Fibroblast of skin of left quadriceps (primary cell): ENCODE data around the gene NFKBIA.
"Not testable (repeated sequence)": the region's sequence is repeated elsewhere in the genome, so short reads cannot be mapped to it uniquely, and the experiment has no call there.

Experiments used
- DNase-seq, 2 experiments: peaks; one replicate each; pipeline ENCODE4 v3.0.0-alpha.2; 2013; ENCODE audit warnings: low read depth in 2 of 2

The NFKBIA gene

DNA sequence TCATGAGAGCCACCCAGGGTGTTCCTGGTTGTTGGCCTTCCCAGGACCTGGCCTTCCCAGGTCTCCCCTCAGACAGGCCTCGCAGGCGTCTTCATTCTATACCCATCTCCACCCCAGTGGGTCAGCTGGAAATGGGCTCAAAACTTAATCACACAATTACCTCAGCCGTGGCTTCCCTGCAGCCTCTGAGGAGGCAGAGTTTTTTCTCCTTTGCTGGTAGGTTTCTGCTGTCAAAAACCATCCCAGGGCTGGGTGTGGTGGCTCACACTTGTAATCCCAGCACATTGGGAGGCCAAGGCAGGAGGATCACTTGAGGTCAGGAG lies 13.2 kb downstream of the NFKBIA start:
- no peak for DNase-seq

DNA sequence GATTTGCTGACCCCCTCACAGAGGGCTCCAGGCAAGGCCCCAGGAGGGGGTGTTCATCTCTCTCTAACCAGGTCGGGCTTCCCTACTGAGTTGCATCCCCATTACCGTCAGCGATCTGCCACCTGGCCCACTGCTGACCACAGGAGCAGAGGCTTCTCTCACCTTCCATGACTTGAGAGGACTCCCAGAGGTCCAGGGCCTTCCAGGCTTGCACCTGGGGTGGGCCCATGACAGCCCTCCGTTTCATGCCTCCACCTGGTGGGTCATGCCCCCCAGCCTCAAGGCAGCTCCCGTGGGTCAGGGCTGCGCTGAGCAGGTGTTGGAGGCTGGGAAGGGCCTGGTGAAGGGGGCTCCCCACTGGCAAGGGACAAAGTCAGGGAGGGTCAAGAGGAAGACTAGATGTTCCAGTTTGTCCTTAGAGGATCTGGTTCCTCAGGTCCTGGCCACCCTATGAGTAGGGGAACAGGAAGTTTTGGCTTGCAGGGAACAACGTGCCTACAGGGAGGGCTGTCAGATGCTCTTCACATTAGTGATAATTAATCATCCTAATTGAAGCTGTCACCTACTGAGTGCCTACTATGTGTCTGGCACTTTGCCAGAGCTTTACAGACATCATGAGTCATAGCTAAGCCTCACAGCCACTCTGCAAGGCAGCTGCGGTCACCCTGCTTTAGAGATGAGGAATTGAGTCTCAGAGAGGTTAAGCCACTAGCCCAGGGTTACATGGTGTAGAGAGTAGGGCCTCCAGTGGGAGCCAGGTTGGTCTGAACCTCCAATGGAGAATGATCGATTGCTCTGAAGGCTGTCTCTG lies 13.8 kb downstream of the NFKBIA start:
- no peak for DNase-seq

DNA sequence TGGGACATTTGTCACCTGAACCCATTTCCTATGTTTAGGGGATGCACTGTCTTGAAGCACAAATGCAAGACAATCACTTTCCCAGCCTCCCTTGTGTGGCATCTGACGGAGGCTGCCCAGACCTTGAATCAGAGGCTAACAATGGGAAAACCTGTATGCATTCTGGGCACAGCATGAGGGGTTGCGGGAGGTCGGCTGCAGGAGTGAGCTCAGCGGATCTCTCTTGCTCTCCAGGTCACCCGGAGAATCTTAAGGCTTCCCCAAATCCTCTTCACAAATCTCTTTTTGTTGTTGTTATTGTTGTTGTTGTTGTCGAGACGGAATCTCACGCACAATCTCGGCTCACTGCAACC lies 15.3 kb downstream of the NFKBIA start:
- no peak for DNase-seq

- DNase-seq, result no peak
These were observed 15.8 kb downstream of the NFKBIA start for GRCh38 chr14:35388656-35389314.

DNA sequence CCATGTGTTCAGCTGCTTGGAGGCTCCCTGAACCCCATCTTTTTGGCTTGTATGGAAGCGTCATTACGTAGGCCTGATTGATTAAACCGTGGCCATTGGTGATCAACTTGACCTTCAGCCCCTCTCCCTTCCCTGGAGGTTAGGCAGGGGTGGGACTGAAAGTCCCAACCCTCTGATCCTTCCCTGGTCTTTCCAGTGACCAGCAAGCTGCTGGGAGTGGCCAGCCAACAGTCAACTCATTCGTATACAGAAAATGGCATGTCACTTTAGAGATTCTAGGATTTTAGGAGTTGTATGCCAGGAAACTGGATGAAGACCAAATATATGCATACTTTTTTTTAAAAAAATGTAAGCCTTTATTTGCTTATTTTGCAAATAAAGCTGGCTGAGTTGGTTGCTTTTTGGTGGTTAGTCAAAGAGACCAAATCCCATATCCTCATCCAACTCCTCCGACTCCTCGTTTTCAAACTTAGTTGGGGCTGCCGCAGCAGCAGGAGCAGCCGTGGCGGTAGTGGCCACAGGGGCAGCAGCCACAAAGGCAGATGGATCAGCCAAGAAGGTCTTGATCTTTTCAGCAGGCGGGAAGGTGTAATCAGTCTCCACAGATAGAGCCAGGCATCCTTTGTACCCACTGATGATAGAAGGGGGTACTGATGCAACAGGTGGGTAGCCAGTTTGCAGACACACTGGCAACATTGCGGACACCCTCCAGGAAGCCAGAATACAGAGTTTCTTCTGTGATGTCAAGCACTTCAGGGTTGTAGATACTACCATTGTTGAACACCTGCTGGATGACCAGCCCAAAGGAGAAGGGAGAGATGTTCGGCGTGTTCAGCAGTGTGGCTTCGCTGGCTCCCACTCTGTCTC lies 16.6 kb downstream of the NFKBIA start:
- no peak for DNase-seq

DNA sequence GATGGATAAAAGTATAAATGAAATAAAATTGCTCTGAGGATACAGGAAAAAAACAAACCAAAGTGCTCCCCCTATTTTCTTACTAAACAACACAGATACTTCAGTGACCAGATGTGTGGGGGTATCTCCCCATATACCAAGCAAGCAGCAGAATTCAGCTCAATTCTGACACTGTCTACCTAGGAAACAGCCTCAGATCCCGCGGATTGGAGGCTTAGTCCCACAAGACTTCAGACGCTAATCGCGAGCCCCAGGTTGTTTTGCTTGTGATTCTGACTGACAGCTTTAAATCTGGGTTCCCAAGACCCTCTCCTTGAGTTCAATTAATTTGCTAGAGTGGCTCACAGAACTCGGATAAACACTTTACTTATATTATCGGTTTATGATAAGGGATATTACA lies 17.3 kb downstream of the NFKBIA start:
- DNase-seq, result no peak

DNA sequence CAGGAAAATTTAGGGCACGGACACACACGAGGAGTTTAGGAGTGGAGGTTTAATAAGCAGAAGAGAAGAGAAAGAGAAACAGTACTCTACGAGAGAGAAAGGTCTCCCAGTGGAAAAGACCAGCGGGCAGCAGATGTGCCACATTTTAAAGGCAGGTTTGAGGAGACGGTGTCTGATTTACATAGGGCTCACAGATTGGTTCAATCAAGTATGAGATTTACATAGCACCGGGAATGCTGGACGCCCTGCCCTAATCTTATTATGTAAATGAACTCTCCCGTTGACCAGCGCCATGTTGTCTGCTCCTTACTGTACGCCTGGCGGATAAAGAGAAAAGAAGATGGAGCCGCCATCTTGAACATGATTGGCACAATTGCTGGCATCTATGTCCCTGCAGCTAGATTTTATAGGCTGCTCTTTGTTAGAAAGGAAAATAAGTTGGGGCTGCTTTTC lies 17.9 kb downstream of the NFKBIA start:
- no peak for DNase-seq

DNA sequence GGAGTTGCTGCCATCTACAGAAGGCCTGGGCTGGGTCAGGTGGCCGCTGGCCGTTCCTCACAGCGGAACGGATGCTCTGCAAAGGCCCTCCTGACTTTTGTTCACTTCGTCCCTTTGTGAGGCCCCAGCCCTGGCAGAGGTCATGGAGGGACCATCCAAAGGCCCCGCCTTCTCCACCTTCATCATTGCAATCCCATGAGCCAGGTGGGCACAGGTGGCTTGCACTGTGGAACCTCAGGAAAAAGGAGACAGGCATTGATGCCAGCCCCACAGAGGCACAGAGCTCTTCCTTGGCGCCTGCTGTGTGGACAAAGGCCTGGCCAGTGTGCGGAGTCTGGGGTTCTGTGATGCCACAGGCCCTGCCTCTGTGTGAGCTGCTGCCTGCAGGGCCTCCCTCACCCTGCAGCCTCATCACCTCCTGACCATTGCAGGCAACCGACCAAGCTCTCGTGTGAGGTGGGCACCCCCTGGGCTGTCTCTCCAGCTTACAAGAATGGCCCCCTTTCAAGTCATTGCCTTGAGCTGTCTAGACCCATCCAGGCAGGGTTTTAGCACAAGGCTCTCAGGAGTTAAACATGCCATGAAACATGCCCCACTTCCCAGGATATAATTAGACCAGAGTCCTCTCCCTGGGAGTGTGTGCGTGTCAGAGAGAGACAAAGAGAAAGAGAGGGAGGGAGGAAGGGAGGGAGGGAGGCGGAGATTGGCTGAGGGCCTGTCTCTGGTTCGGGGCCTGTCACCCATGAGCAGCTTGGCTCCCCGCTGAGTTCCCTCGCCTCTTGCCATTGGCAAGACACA lies 19.3 kb downstream of the NFKBIA start:
- DNase-seq, result peak; percentile 79 to 80

GRCh38 chr14:35384455-35385041 lies 20.0 kb downstream of the NFKBIA start:
- DNase-seq, result peak; percentile 53

DNA sequence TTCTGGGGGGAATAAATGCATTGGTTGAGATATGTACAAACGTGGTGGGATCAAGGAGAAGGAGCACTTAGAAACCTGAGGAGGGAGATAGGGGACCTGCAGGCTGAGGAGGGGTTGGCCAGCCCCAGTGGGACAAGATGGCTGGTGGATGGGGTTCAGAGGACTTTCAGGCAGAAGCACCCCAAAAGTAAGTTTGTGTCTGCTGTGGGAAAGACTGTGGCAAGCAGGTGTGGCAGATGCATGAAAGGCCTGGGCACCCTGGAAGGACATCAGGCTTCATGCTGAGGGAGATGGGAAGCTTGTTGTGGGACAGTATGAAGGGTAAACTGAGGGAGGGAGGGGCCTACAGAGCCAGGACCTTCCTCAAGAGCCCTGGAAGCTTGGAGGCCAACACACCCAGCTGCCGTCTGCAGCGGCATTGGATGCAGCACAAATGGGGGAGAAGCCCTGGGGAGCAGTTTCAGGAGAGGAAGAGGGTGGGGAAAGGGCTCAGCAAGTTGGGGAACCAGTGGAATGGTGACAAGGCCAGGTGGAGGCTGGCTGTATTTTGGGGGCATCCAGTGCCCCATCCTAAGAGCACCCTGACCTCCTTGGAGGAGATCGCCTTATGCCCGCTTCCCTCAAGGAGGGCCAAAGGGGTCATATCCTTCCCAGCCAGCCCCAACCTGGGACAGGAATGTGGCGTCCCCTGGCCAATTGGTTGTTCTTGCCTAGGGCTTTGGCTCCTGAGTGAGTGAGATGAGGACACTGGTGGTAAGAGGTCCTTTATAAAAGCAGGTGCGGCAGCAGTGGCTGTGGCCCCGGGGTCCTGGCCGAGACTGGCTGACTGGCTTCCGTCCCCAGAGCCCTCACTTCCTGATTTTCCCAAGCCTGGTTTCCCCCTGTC lies 20.7 kb downstream of the NFKBIA start:
- no peak for DNase-seq

GRCh38 chr14:35380794-35381193 lies 23.8 kb downstream of the NFKBIA start:
- no peak for DNase-seq

DNA sequence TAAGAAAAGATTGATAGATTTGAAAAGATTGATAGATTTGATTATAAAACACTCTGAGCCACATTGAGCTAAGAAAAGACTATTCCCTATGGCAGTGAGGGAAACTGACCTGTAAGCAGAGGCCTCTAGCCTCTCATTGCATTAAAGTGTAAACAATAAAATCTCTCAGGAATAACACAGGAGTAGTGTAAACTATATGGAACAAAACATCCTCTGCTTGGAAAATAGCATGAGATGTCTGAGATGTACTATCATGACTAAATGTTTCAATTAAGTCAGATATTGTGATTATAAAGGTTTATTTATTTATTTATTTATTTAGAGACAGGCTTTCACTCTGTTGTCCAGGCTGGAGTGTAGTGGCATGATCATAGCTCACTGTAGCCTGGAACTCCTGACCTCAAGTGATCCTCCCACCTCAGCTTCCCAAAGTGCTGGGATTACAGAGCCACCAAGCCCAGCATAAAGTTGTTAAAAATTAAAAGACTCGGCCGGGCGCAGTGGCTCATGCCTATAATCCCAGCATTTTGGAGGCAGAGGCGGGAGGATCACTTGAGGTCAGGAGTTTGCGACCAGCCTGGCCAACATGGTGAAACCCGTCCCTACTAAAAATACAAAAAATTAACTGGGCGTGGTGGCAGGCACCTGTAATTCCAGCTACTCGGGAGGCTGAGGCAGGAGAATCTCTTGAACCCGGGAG lies 25.2 kb downstream of the NFKBIA start:
- not testable (repeated sequence) for DNase-seq

- no peak for DNase-seq
These were observed 25.9 kb downstream of the NFKBIA start for GRCh38 chr14:35378425-35379233.

DNA sequence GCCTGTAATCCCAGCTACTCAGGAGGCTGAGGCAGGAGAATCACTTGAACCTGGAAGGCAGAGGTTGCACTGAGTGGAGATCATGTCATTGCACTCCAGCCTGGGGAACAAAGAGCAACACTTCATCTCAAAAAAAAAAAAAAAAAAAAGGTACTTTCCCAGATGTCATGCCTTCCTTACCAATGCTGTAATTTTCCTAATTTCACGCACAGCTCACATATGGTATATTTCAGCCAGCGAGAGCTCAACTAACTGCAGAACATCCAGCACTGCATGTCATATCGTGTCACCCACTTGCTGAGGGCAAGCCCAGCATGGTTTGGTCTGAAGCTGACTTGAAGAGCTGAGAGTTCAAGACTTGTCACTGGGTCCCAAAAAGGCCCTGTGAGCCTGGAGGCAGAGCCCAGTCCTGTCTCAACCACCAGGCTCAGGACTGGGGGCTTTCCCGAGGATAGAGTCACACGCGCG lies 29.0 kb downstream of the NFKBIA start:
- DNase-seq, result no peak

DNA sequence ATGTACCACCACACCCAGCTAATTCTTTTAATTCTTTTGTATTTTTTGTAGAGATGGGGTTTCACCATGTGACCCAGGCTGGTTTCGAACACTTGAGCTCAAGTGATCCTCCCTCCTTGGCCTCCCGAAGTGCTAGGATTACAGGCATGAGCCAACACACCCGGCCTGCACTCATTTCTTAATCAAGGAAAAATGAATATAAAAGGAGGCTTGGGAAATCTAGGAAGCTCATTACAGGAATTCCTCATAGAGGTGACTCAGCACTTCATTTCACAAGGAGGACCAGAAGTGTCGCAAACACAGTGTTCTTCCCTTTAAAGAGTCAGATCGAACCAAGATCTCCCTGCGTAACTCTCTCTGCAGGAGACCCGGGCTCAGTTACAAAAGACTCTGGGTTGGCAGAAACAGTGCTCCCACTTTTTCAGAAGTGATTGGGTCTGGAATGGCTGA lies 30.3 kb downstream of the NFKBIA start:
- peak; percentile 96 for DNase-seq

DNA sequence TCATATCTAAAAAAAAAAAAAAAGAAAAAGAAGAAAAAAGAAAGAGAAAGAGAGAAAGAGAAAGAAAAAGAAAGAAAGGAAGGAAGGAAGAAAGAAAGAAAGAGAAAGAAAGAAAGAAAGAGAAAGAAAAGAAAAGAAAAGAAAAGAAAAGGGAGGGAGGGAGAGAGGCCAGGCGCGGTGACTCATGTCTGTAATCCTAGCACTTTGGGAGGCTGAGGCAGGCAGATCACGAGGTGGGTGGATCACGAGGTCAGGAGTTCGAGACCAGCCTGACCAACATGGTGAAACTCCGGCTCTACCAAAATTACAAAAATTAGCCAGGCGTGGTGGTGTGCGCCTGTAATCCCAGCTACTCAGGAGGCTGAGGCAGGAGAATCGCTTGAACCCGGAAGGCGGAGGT lies 31.3 kb downstream of the NFKBIA start:
- not testable (repeated sequence) for DNase-seq

GRCh38 chr14:35370969-35371368 lies 33.6 kb downstream of the NFKBIA start:
- no peak for DNase-seq

DNA sequence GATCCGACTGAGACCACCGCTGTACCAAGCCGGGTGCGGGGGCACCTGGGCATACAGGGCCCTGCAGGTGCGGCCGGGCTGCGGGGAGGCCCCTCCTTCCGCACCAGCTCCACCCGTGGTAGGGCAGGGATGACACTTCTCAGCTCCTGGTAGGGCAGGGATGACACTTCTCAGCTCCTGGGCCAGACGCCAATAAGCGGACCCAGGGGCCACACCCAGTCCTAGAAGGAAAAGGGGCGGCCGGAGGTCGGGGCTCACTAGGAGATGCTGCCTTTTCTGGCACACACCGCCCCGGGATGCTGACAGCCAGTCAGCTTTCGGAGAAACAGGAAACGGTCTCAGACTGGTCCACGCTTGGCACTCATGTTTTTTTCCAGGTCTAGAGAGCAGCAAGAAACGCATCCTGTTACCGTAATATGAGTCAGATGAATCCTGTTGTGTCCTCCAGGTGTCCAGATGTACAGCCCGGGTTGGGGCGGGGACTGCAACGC lies 34.8 kb downstream of the NFKBIA start:
- DNase-seq, result no peak
